HL-60 (cell line): ENCODE results near the gene EYS.

Experiments
- DNase-seq, 2 experiments: peaks; one replicate each; pipeline ENCODE4 v3.0.0-alpha.2; 2010 to 2020; ENCODE audit warnings: low read depth in 1 of 2, low spot score in 1 of 2
- H3K27ac ChIP-seq: fragments of 250-450 bp; sonication (Bioruptor Pico); replicated peaks from 2 replicates; pipeline ENCODE4 v1.5.1; 2020; ENCODE audit warnings: mild to moderate bottlenecking, moderate library complexity
- H3K27me3 ChIP-seq: fragments of 250-450 bp; sonication (Bioruptor Pico); 2 replicates; pipeline ENCODE4 v1.5.1; 2021; ENCODE audit warnings: mild to moderate bottlenecking, moderate library complexity; ENCODE audit not compliant: insufficient read depth, poor library complexity, severe bottlenecking
- H3K4me3 ChIP-seq: replicated peaks from 2 replicates; pipeline ENCODE4 v1.5.1; 2011; ENCODE audit warnings: mild to moderate bottlenecking, control low read depth, low read length; ENCODE audit not compliant: insufficient read depth
- CTCF ChIP-seq: IDR thresholded peaks from one replicate; pipeline ENCODE4 v1.5.1; 2011; ENCODE audit warnings: low read length, control low read depth, inconsistent platforms; ENCODE audit not compliant: insufficient read depth
- GABPA ChIP-seq: IDR thresholded peaks from 2 replicates; pipeline ENCODE4 v1.6.1; 2012; ENCODE audit warnings: low read depth
- POLR2AphosphoS5 ChIP-seq: IDR thresholded peaks from 2 replicates; pipeline ENCODE4 v1.6.1; 2012; ENCODE audit warnings: low read depth
- REST ChIP-seq: IDR thresholded peaks from 2 replicates; pipeline ENCODE4 v1.6.1; 2012; ENCODE audit warnings: low read depth; ENCODE audit not compliant: insufficient replicate concordance
- SPI1 ChIP-seq: IDR thresholded peaks from 2 replicates; pipeline ENCODE4 v1.6.1; 2012; ENCODE audit warnings: low read depth, mild to moderate bottlenecking, borderline replicate concordance

EYS gene

GRCh38 chr6:63819831-63820230, 1887.2 kb downstream of the EYS start:
- TF ChIP-seq SPI1 = no peak
- no peak for TF ChIP-seq CTCF
- TF ChIP-seq REST = no peak
- TF ChIP-seq POLR2AphosphoS5 = no peak
- no peak for TF ChIP-seq GABPA
- Histone ChIP-seq H3K4me3 (no peak overlapping the region), H3K27ac (no peak overlapping the region), H3K27me3 (no peaks in the 10 kb centered on the region)
- peak in 1 of 2 experiments; percentile 30 for DNase-seq

GRCh38 chr6:63817492-63818050, 1889.5 kb downstream of the EYS start:
- Histone ChIP-seq H3K4me3 (no peak overlapping the region), H3K27me3 (no peaks in the 10 kb centered on the region), H3K27ac (no peak overlapping the region)
- no peak for DNase-seq
- TF ChIP-seq GABPA (no peak), REST (no peak), CTCF (no peak), SPI1 (no peak), POLR2AphosphoS5 (no peak)

- H3K4me3 ChIP-seq = no peak overlapping the region
- H3K27ac ChIP-seq = no peak overlapping the region
- no peak for DNase-seq
- TF ChIP-seq GABPA = no peak
- no peaks in the 10 kb centered on the region for H3K27me3 ChIP-seq
Measured at GRCh38 chr6:63816982-63817436, 1890.0 kb downstream of the EYS start.

GRCh38 chr6:63816401-63816981, 1890.5 kb downstream of the EYS start:
- no peak for TF ChIP-seq GABPA
- no peak for TF ChIP-seq REST
- TF ChIP-seq SPI1 = no peak
- TF ChIP-seq POLR2AphosphoS5 = no peak
- no peak for TF ChIP-seq CTCF
- no peaks in the 10 kb centered on the region for H3K27me3 ChIP-seq
- H3K4me3 ChIP-seq = no peak overlapping the region
- no peak for DNase-seq
- no peak overlapping the region for H3K27ac ChIP-seq
